GM23248 (cell line): ENCODE data around the gene DENND5A.

Experiments used
- EZH2 ChIP-seq: fragments of 200-600 bp; sonication (generic); IDR thresholded peaks from 2 replicates; pipeline ENCODE4 v1.6.1; 2018; ENCODE audit warnings: antibody characterized with exemption, mild to moderate bottlenecking; ENCODE audit not compliant: insufficient read depth, poor library complexity, severe bottlenecking
- EZH2phosphoT487 ChIP-seq: fragments of 200-600 bp; sonication (generic); IDR thresholded peaks from 2 replicates; pipeline ENCODE4 v1.6.1; 2018; ENCODE audit warnings: antibody characterized with exemption, moderate library complexity, mild to moderate bottlenecking, low read depth; ENCODE audit not compliant: insufficient read depth

DNA sequence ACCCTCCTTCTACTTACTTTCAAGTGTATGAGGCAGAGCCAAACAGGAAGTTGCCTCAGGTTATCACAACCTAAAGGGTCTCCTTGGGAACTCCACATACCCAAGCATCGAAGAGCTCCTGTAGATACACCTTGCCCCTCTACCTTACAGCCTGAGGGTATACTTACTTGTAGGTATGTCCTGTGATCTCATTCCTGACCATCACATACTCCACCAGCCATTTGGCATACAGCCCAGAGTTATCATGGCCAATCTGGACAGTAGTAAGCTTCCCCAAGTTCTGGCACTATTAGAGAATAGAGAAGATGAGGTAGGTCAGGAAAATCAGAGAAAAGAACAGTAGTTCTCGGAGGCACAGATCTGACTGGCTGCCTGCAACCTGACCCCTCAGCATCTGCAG lies 120.3 kb downstream of the DENND5A start:
- TF ChIP-seq EZH2phosphoT487 = no peak
- TF ChIP-seq EZH2 = no peak
